Mucosa of rectum (tissue), 2 donors: Measurements from ENCODE around the gene CUX1.

ENCODE experiments used
- H3K27ac ChIP-seq, 2 donors: one replicate each; pipeline ENCODE4 v1.7.0; 2013; ENCODE audit warnings: inconsistent platforms in 2 of 2, low read depth in 2 of 2, low read length in 2 of 2
- H3K27me3 ChIP-seq, 2 donors: one replicate each; pipeline ENCODE4 v1.7.0; 2013; ENCODE audit warnings: low read length in 2 of 2; ENCODE audit not compliant: control insufficient read depth in 2 of 2, insufficient read depth in 2 of 2
- H3K36me3 ChIP-seq, 2 donors: one replicate each; pipeline ENCODE4 v1.7.0; 2013; ENCODE audit warnings: low read length in 2 of 2; ENCODE audit not compliant: control insufficient read depth in 2 of 2, insufficient read depth in 2 of 2
- H3K4me1 ChIP-seq, 2 donors: one replicate each; pipeline ENCODE4 v1.7.0; 2013; ENCODE audit warnings: low read length in 2 of 2, mild to moderate bottlenecking in 1 of 2; ENCODE audit not compliant: control insufficient read depth in 2 of 2, insufficient read depth in 2 of 2
- H3K4me3 ChIP-seq, 2 donors: one replicate each; pipeline ENCODE4 v1.7.0; 2013; ENCODE audit warnings: low read length in 2 of 2
- H3K9ac ChIP-seq, 2 donors: one replicate each; pipeline ENCODE4 v1.7.0; 2013; ENCODE audit warnings: low read length in 2 of 2, low read depth in 1 of 2, mild to moderate bottlenecking in 1 of 2
- H3K9me3 ChIP-seq, 2 donors: one replicate each; pipeline ENCODE4 v1.7.0; 2013; ENCODE audit warnings: low read length in 2 of 2; ENCODE audit not compliant: control insufficient read depth in 2 of 2
- donor health status: healthy.
- donor health status: Normal muscosa, but diverticular disease.

The CUX1 gene

DNA sequence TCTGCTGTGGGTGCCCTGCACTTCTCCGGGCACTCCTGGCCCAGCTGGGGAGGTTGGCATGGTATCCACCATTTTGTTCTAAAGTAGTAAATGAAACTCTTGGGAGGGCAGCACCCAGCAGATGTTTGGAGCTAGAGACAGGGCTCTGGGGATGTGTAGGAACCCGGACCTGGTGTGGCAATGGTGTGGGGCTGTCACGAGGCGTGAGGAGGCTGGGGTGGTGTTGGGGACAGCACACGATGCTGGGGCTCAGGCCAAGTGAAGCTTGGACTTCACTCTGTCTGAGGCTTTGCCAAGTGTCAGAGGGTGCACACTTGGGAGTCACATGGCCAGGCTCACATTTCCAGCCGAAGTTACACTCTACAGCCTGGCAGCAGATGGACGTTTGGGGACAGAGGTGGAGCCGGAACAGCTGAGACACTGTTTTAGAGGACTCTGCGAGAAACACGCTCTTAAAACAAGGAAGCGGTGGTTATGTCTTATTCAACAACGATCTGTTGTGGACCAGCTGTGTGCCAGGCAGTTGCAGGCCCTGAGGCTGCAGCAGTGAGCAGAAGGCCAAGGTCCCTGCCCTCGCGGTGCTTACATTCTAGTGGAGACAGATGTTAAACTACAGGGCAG, 118.2 kb downstream of the CUX1 start:
- Histone ChIP-seq H3K9me3 (no peaks in the 10 kb centered on the region), H3K27ac (peak overlapping the region; percentile 80 to 88), H3K27me3 (no peaks in the 10 kb centered on the region), H3K4me1 (peaks cover 34 to 38% of the 10 kb centered on the region in 2 donors), H3K36me3 (no peaks in the 10 kb centered on the region), H3K9ac (peak overlapping the region in 1 of 2 donors; percentile 78), H3K4me3 (peak overlapping the region; percentile 17 to 28)

DNA sequence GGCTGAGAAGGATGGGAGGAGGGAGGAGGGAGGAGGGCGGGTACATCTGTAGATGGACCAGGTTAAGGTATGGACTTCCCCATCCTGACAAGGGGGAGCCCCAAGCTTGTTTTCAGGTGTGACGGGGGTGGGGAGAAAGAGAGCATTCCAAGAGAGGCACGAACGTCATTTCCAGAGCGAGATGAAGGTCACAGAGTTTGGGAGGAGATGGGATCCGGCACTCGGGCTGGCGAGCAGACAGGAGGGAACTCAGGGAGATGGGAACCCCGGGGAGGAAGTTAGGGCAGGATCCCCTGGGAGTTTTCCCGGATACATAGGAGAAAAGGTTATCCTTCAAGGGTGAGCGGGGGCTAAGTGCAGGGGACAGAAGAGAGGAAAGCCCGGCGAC, 118.8 kb downstream of the CUX1 start:
- peak overlapping the region in 1 of 2 donors; percentile 78 for H3K9ac ChIP-seq
- H3K36me3 ChIP-seq = no peaks in the 10 kb centered on the region
- peak overlapping the region; percentile 80 to 88 for H3K27ac ChIP-seq
- H3K9me3 ChIP-seq = no peaks in the 10 kb centered on the region
- peaks cover 40 to 44% of the 10 kb centered on the region in 2 donors for H3K4me1 ChIP-seq
- no peaks in the 10 kb centered on the region for H3K27me3 ChIP-seq
- H3K4me3 ChIP-seq = peak overlapping the region; percentile 49 to 59

DNA sequence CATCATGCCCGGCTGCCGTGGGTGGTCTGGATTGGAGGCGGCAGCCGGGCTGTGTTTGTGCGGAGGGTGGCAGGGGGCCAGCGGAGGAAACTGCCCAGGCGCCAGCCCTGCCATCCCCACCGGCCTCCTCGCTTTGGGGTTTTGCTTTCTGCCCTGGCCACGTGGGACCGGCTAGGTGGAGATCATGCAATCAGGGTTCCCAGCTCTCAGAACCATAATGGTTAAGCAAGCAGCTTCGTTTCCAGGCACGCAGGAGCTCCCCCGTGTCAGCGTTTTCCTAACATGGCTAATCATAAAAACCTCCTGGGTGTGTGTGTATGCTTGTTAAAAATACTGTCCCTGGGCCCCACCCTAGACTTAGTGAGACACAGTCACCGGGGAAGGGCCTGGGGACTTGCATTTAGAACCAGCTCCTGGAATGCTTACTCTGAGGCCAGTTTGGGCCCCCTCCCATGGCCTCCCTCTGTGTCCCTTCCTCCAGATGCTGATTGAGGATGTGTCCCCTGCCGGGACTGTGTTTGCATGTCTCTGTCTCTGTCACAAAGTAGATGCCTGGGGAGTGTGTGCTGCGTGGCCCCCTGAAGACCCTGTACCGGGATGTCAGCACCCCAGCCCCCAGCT, 119.3 kb downstream of the CUX1 start:
- H3K27me3 ChIP-seq = no peaks in the 10 kb centered on the region
- H3K27ac ChIP-seq = peak overlapping the region; percentile 80 to 88
- peak overlapping the region in 1 of 2 donors; percentile 78 for H3K9ac ChIP-seq
- peaks cover 45 to 49% of the 10 kb centered on the region in 2 donors for H3K4me1 ChIP-seq
- H3K9me3 ChIP-seq = no peaks in the 10 kb centered on the region
- H3K4me3 ChIP-seq = peak overlapping the region; percentile 57 to 59
- H3K36me3 ChIP-seq = no peaks in the 10 kb centered on the region

DNA sequence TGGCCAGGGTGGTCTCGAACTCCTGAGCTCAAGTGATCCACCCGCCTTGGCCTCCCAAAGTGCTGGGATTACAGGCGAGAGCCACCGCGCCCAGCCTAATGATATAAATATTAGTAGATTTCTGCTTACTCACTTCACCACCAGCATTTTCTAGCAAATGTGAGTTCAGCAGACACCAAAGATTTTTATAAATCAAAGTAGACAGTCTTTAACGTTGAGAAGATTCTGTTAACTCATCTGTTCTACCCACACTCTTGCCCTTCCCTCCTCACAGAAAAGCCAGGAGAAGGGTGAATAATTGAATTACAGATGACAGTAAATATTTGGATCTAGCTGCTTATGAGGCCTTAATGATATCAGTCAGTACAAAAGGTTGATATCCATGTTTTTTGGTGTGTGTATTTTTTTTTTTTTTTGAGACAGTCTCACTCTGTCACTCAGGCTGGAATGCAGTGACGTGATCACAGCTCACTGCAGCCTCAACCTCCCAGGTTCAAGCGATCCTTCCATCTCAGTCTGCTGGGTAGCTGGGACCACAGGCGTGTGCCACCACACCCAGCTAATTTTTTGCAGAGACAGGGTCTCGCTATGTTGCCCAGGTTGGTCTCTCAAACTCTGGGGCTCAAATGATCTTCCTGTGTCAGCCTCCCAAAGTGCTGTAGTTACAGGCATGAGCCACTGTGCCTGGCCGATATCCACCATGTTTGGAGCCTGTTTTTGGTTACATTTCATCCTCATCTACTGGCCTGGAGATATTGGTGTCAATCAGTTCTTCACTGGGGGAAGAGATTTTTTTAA, 120.5 kb downstream of the CUX1 start:
- peaks cover 55 to 61% of the 10 kb centered on the region in 2 donors for H3K4me1 ChIP-seq
- no peak overlapping the region for H3K4me3 ChIP-seq
- H3K36me3 ChIP-seq = no peaks in the 10 kb centered on the region
- no peaks in the 10 kb centered on the region for H3K9me3 ChIP-seq
- H3K9ac ChIP-seq = no peak overlapping the region
- no peaks in the 10 kb centered on the region for H3K27me3 ChIP-seq
- no peak overlapping the region for H3K27ac ChIP-seq

DNA sequence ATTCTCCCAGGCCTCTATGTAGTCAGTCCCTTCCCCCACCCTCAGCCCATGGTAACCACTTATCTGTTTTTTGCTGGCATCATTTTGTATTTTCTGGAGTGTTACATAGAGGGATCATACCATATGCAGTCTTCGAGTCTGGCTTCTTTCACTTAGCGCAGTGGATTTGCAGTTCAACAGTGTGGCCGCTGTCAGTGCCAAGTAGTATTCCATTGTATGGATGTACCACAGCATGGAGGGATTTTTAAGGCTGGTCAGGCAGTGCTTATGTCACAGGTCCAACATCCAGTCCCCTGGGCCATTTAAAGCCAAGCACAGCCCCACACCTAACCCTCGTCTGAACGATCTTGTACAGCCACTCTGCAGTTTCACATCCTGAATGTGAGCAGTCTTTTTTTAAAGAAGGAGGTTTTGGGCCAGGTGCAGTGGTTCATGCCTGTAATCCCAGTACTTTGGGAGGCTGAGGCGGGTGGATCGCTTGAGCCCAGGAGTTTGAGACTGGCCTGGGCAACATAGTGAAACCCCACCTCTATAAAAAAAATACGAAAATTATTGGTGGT, 121.8 kb downstream of the CUX1 start:
- no peaks in the 10 kb centered on the region for H3K27me3 ChIP-seq
- H3K9ac ChIP-seq = no peak overlapping the region
- peaks cover 53% of the 10 kb centered on the region in 2 donors for H3K4me1 ChIP-seq
- no peaks in the 10 kb centered on the region for H3K36me3 ChIP-seq
- no peaks in the 10 kb centered on the region for H3K9me3 ChIP-seq
- no peak overlapping the region for H3K4me3 ChIP-seq
- H3K27ac ChIP-seq = no peak overlapping the region

DNA sequence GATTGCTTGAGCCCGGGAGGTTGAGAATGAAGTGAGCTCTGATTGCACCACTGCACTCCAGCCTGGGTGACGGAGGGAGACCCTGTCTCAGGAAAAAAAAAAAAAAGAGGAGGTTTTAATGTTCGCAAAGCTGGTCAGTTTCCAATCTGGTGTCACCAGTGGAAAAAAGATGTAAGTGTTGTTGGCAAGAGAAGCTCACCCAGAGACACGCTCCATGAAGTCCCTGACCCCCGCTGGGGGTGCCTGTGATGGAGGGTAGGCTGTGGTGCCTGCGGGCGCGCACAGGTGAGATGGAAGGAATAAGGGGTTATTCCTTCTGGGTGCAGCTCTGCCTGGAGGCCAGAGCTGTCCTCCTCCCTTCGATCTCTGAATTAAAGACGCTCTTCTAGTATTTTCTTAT, 122.7 kb downstream of the CUX1 start:
- H3K27ac ChIP-seq = no peak overlapping the region
- peaks cover 48 to 50% of the 10 kb centered on the region in 2 donors for H3K4me1 ChIP-seq

DNA sequence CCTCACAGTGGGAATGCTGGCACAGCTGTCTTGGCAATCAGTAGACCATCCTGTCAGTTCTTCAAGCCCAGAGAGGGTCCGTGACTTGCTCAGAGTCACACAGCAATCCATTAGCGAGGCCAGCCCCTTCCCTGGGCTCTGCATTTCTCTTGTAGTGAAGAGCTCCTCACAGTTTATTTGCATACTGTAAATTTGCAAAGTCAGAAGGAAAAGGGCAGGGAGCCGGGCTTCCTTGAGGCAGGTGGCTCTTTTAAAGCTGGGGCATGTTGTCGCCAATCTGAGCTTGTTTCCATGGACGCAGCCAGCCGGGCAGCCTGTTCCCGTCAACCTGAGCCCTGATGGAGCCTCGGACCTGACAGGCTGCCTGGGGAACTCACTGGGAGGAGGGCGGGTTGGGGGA, 123.4 kb downstream of the CUX1 start:
- no peaks in the 10 kb centered on the region for H3K36me3 ChIP-seq
- H3K27me3 ChIP-seq = no peaks in the 10 kb centered on the region
- peak overlapping the region; percentile 80 to 84 for H3K27ac ChIP-seq
- peaks cover 42 to 44% of the 10 kb centered on the region in 2 donors for H3K4me1 ChIP-seq
- peak overlapping the region; percentile 23 to 41 for H3K9ac ChIP-seq
- H3K4me3 ChIP-seq = no peak overlapping the region
- no peaks in the 10 kb centered on the region for H3K9me3 ChIP-seq

More for the DNA sequence above, 122.7 kb downstream of the CUX1 start:
- Histone ChIP-seq H3K9ac (no peak overlapping the region), H3K4me3 (no peak overlapping the region), H3K27me3 (no peaks in the 10 kb centered on the region), H3K36me3 (no peaks in the 10 kb centered on the region), H3K9me3 (no peaks in the 10 kb centered on the region)

DNA sequence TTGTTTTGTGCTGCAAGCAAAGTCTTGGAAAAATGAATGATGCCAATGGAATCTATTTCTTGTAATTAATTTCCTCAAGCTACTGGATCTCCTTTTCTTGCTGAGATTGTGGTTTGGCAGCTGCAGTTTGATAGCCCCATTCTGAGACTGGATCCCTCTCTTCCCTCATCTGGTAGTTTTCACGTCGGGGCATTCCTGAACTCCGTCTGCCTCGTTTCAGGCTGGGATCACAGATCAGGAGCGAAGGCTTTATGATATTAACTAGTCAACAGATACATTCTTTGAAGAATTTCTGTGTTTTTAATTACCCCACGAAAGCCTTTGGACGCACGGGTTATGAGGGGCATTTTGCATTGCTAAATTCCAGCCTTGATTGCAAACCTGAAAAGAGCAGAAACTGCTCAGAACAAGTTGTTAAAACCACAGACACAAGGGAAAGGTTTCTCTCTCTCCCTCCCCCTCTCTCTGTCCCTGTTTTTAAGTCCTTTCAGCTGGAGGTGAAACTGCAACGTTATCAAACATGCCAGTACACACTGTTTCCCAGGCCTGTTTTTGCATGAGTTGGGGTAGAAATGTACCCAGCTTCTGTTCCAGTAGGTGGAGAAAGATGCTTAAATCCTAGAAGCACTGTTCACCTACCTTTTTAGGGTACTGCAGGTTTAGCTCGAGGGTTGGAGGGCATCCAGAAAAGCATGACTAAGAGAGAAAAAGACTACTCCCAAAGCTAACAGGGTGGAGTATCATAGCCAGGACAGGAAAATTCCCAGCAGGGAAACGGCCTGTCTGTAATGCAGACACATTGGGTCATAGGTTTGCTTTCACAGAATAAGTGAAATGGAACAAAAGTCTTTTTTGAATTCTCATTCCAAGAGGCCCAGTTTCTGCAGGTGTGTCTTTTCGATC, 124.3 kb downstream of the CUX1 start:
- no peaks in the 10 kb centered on the region for H3K36me3 ChIP-seq
- no peaks in the 10 kb centered on the region for H3K27me3 ChIP-seq
- H3K4me1 ChIP-seq = peaks cover 33 to 36% of the 10 kb centered on the region in 2 donors
- H3K27ac ChIP-seq = peak overlapping the region; percentile 80 to 84
- H3K9me3 ChIP-seq = no peaks in the 10 kb centered on the region
- no peak overlapping the region for H3K4me3 ChIP-seq
- peak overlapping the region; percentile 28 to 55 for H3K9ac ChIP-seq

DNA sequence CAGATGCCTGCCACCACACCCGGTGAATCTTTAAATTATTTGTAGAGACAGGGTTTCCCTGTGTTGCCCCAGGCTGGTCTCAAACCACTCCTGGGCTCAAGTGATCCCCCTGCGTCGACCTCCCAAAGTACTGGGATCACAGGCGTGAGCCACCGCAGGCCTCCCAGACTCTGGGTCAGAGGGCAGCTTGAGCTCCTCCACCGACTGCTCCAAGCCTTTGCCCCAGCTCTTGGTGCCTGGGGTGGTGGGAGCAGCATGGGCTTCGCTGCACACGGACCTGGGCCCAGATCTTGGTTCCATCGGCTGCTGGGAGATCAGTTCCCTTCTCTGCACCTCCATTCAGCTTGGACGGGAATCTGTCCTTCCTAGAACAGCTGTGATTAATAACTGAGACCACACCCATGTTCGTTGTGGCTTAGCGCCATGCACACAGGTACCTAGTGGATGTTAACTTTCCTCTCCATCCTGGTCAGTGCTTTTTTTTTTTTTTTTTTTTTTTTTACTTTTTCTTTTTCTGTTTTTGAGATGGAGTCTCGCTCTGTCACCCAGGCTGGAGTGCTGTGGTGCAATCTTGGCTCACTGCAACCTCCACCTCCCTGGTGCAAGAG, 125.3 kb downstream of the CUX1 start:
- peak overlapping the region; percentile 41 to 55 for H3K9ac ChIP-seq
- H3K27me3 ChIP-seq = no peaks in the 10 kb centered on the region
- peaks cover 27 to 30% of the 10 kb centered on the region in 2 donors for H3K4me1 ChIP-seq

More for the DNA sequence above, 125.3 kb downstream of the CUX1 start:
- Histone ChIP-seq H3K4me3 (peak overlapping the region in 1 of 2 donors; percentile 36), H3K9me3 (no peaks in the 10 kb centered on the region), H3K27ac (peak overlapping the region; percentile 80 to 84), H3K36me3 (no peaks in the 10 kb centered on the region)
